HCT116 (cell line): ENCODE data around the gene MCRS1. TPM values are rescaled to one million over a fixed set of nuclear protein-coding genes. Genes with fewer than 3 reads are reported as not detected.

Source experiments
- ATAC-seq: fragments of 200-7000 bp; cut with Tn5 transposase; 2 replicates; pipeline ENCODE4 v1.9.1; 2020; ENCODE audit warnings: mild to moderate bottlenecking, moderate library complexity
- BruUV-seq: library from RNA; stranded (reverse); fragments of 400-500 nt; replicated peaks from 2 replicates; lab custom pipeline; 2021; lab: Mats Ljungman, UMichigan
- CTCF ChIA-PET: fragments of 300-600 bp; sonication (Branson Sonifier 250); formaldehyde crosslinking; loops from one replicate; lab custom pipeline; 2021; ENCODE audit warnings: antibody characterized with exemption; lab: Charles Lee
- POLR2A ChIA-PET: fragments of 300-600, 350-600 bp; sonication (Branson Sonifier 250); formaldehyde crosslinking; loops from one replicate; lab custom pipeline; 2021; ENCODE audit warnings: antibody characterized with exemption; lab: Charles Lee
- RAD21 ChIA-PET, 2 experiments: fragments of 300-600 bp; sonication (Branson Sonifier 250); formaldehyde crosslinking; loops; one replicate each; lab custom pipeline; 2023; ENCODE audit warnings: low total read pairs in 2 of 2; ENCODE audit not compliant: uncharacterized antibody in 2 of 2, unreplicated experiment in 2 of 2, low non-redundant PET in 1 of 2; lab: Charles Lee
- DNase-seq: peaks from one replicate; pipeline ENCODE4 v3.0.0-alpha.2; 2010; ENCODE audit warnings: low read depth, low spot score
- H2AFZ ChIP-seq: fragments of 200-600 bp; shearing (Covaris generic), sonication (generic); 2 replicates; pipeline ENCODE4 v1.6.1; 2017; ENCODE audit warnings: low read depth, mixed run types, mixed read lengths, antibody characterized with exemption, low read length; ENCODE audit not compliant: poor library complexity, severe bottlenecking
- H3K27ac ChIP-seq: 2 replicates; pipeline ENCODE4 v1.5.1; 2012; ENCODE audit warnings: low read depth, low read length
- H3K27me3 ChIP-seq: fragments of 200-600 bp; sonication (generic); 2 replicates; pipeline ENCODE4 v1.6.1; 2016; ENCODE audit warnings: mixed run types, low read length, mixed read lengths; ENCODE audit not compliant: insufficient read depth
- H3K36me3 ChIP-seq, 2 experiments: fragments of 200-500 bp in 1 of 2; fragments of 200-600 bp in 1 of 2; sonication (Bioruptor generic) in 1 of 2; sonication (generic) in 1 of 2; 2 replicates each; pipeline versions ENCODE4 v1.5.1 to v1.6.1; 2014 to 2016; ENCODE audit warnings: low read length in 2 of 2, inconsistent platforms in 1 of 2, mixed read lengths in 1 of 2, mixed run types in 1 of 2; ENCODE audit not compliant: insufficient read depth in 2 of 2, control insufficient read depth in 1 of 2
- H3K4me1 ChIP-seq, 2 experiments: fragments of 200-600 bp in 1 of 2; sonication (generic) in 1 of 2; 2 replicates each; pipeline versions ENCODE4 v1.5.1 to v1.6.1; 2012 to 2017; ENCODE audit warnings: low read length in 2 of 2, inconsistent platforms in 1 of 2, mild to moderate bottlenecking in 1 of 2, mixed read lengths in 1 of 2, mixed run types in 1 of 2, moderate library complexity in 1 of 2; ENCODE audit not compliant: insufficient read depth in 2 of 2, control insufficient read depth in 1 of 2
- H3K4me2 ChIP-seq: fragments of 200-600 bp; sonication (generic); 2 replicates; pipeline ENCODE4 v1.6.1; 2017; ENCODE audit warnings: mixed run types, low read length, mixed read lengths
- H3K4me3 ChIP-seq, 2 experiments: fragments of 200-600 bp in 1 of 2; sonication (generic) in 1 of 2; replicated peaks in 1 of 2; 2 replicates each; pipeline ENCODE4 v1.5.1; 2011 to 2016; ENCODE audit warnings: low read length in 2 of 2, control low read depth in 1 of 2, low read depth in 1 of 2, mild to moderate bottlenecking in 1 of 2, mixed read lengths in 1 of 2, mixed run types in 1 of 2
- H3K79me2 ChIP-seq: fragments of 200-600 bp; sonication (generic); 2 replicates; pipeline ENCODE4 v1.6.1; 2017; ENCODE audit warnings: mild to moderate bottlenecking, mixed run types, low read length, moderate library complexity, mixed read lengths; ENCODE audit not compliant: insufficient read depth
- H3K9ac ChIP-seq: fragments of 200-600 bp; sonication (generic); 2 replicates; pipeline ENCODE4 v1.6.1; 2016; ENCODE audit warnings: low read length, mixed read lengths
- H3K9me2 ChIP-seq: fragments of 200-600 bp; sonication (generic), shearing (Covaris generic); 2 replicates; pipeline ENCODE4 v1.6.1; 2017; ENCODE audit warnings: mixed run types, mild to moderate bottlenecking, moderate library complexity; ENCODE audit not compliant: insufficient read depth
- H3K9me3 ChIP-seq, 2 experiments: fragments of 200-500 bp in 1 of 2; fragments of 200-600 bp in 1 of 2; sonication (Bioruptor generic) in 1 of 2; sonication (generic) in 1 of 2; 2 replicates each; pipeline ENCODE4 v1.6.1; 2014 to 2017; ENCODE audit warnings: low read length in 2 of 2, mixed read lengths in 2 of 2, inconsistent platforms in 1 of 2, low read depth in 1 of 2, mild to moderate bottlenecking in 1 of 2, mixed run types in 1 of 2, moderate library complexity in 1 of 2; ENCODE audit not compliant: control insufficient read depth in 1 of 2, insufficient read depth in 1 of 2
- H4K20me1 ChIP-seq: fragments of 200-600 bp; sonication (generic), shearing (Covaris generic); 2 replicates; pipeline ENCODE4 v1.6.1; 2017; ENCODE audit warnings: mixed run types, mild to moderate bottlenecking, moderate library complexity; ENCODE audit not compliant: insufficient read depth
- ATF3 ChIP-seq: IDR thresholded peaks from 2 replicates; pipeline ENCODE4 v1.6.1; 2012
- CBX3 ChIP-seq: IDR thresholded peaks from 2 replicates; pipeline ENCODE4 v1.6.1; 2012; ENCODE audit warnings: low read depth
- CEBPB ChIP-seq: IDR thresholded peaks from 2 replicates; pipeline ENCODE4 v1.6.1; 2012; ENCODE audit warnings: low read depth
- ELF1 ChIP-seq: IDR thresholded peaks from 2 replicates; pipeline ENCODE4 v1.6.1; 2012; ENCODE audit warnings: low read depth, borderline replicate concordance
- EZH2 ChIP-seq: fragments of 200-600 bp; sonication (generic); IDR thresholded peaks from 2 replicates; pipeline ENCODE4 v1.6.1; 2017; ENCODE audit warnings: antibody characterized with exemption, mixed run types
- EZH2phosphoT487 ChIP-seq: fragments of 200-600 bp; IDR thresholded peaks from 2 replicates; pipeline ENCODE4 v1.6.1; 2018; ENCODE audit warnings: antibody characterized with exemption, borderline replicate concordance
- FOSL1 ChIP-seq: IDR thresholded peaks from 2 replicates; pipeline ENCODE4 v1.6.1; 2012; ENCODE audit warnings: low read depth
- JUND ChIP-seq: IDR thresholded peaks from 2 replicates; pipeline ENCODE4 v1.6.1; 2012
- POLR2AphosphoS5 ChIP-seq: IDR thresholded peaks from 2 replicates; pipeline ENCODE4 v1.6.1; 2011; ENCODE audit warnings: mild to moderate bottlenecking, low read depth, low read length, moderate library complexity
- REST ChIP-seq: IDR thresholded peaks from 2 replicates; pipeline ENCODE4 v1.6.1; 2012; ENCODE audit warnings: low read depth
- SIN3A ChIP-seq: IDR thresholded peaks from 2 replicates; pipeline ENCODE4 v1.6.1; 2012; ENCODE audit warnings: low read depth
- SP1 ChIP-seq: IDR thresholded peaks from 2 replicates; pipeline ENCODE4 v1.6.1; 2012; ENCODE audit warnings: low read depth
- SRF ChIP-seq: IDR thresholded peaks from 2 replicates; pipeline ENCODE4 v1.6.1; 2012; ENCODE audit warnings: low read depth
- TCF7L2 ChIP-seq: IDR thresholded peaks from 2 replicates; pipeline ENCODE4 v1.7.0; 2011; ENCODE audit warnings: borderline replicate concordance, inconsistent platforms; ENCODE audit not compliant: insufficient read depth, insufficient read length; ENCODE audit errors: extremely low read depth
- YY1 ChIP-seq: IDR thresholded peaks from 2 replicates; pipeline ENCODE4 v1.6.1; 2011; ENCODE audit warnings: low read length, low read depth, moderate library complexity, mild to moderate bottlenecking; ENCODE audit not compliant: insufficient replicate concordance; ENCODE audit errors: extremely low read depth
- ZBTB33 ChIP-seq: IDR thresholded peaks from 2 replicates; pipeline ENCODE4 v1.6.1; 2011; ENCODE audit warnings: mild to moderate bottlenecking, low read length, moderate library complexity; ENCODE audit not compliant: insufficient replicate concordance; ENCODE audit errors: extremely low read depth
- ZFX ChIP-seq: fragments of 450-650 bp; IDR thresholded peaks from 2 replicates; pipeline ENCODE4 v1.6.1; 2017
- intact Hi-C: fragments of 100-400 bp; cut with micrococcal nuclease; formaldehyde crosslinking; loops from 2 replicates; pipeline ENCODE4 v1.10.0; 2022
- total RNA-seq: library from RNA; stranded (reverse); gene quantifications from one replicate; pipeline ENCODE4 v1.2.1, GENCODE V29; 2021; ENCODE audit not compliant: unreplicated experiment
- TF ChIP-seq, protein P1 (sequence below): IDR thresholded peaks from 2 replicates; pipeline ENCODE4 v1.6.1; 2012

The MCRS1 gene
- total RNA-seq, 1 experiment from 2014 or later: 91.9 TPM

DNA sequence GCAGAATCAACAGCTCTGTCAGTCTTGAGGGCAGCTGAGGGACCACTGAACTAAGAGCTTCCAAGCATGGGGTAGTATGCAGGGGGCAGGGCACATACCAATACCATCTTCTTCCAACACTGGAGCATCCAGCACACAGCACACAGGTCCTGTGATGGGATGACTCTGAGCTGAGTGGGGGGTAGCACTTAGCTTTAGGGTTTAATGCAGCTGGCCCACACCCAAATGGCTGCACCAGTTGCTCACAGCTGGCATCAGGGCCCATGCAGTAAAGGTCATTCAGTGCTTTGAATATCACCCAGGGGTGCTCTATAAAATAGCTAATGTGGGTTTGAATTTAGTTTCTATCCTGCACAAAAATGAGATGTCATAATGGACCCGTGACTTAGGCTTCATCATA lies 35.8 kb upstream of the MCRS1 start:
- DNase-seq: no peak
- Histone ChIP-seq H3K4me2 (no peak overlapping the region), H3K79me2 (no peaks in the 10 kb centered on the region), H3K27ac (no peak overlapping the region), H3K9ac (no peak overlapping the region), H2AFZ (no peak overlapping the region), H4K20me1 (no peaks in the 10 kb centered on the region; the same call in 1 of the 2 replicates), H3K9me3 (no peaks in the 10 kb centered on the region), H3K4me3 (no peak overlapping the region), H3K9me2 (no peaks in the 10 kb centered on the region), H3K27me3 (no peaks in the 10 kb centered on the region), H3K4me1 (no peaks in the 10 kb centered on the region), H3K36me3 (no peaks in the 10 kb centered on the region)
- intact Hi-C loops: no loop called here
- no peak for TF ChIP-seq YY1
- TF ChIP-seq ELF1: no peak
- TF ChIP-seq REST: no peak
- no peak for TF ChIP-seq EZH2phosphoT487
- no peak for TF ChIP-seq TCF7L2
- no peak for TF ChIP-seq SIN3A
- TF ChIP-seq EZH2: no peak
- no peak for TF ChIP-seq SP1
- TF ChIP-seq JUND: no peak
- no peak for TF ChIP-seq ZBTB33
- no peak for TF ChIP-seq ZFX
- TF ChIP-seq FOSL1: no peak
- no peak for TF ChIP-seq CEBPB
- TF ChIP-seq ATF3: no peak
- no peak for TF ChIP-seq CBX3
- no peak for TF ChIP-seq SRF
- TF ChIP-seq, protein P1, sequence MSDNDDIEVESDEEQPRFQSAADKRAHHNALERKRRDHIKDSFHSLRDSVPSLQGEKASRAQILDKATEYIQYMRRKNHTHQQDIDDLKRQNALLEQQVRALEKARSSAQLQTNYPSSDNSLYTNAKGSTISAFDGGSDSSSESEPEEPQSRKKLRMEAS: no peak
- TF ChIP-seq POLR2AphosphoS5: no peak
- ATAC-seq: no peak
- BruUV-seq: no TSS peak
- ChIA-PET POLR2A (interaction anchor here (0.6 kb wide), 1 partner anchor 313 kb away, joined by 3 read pairs; no protein-coding TSS in a partner anchor), CTCF (interaction anchor here (0.9 to 1.3 kb wide), 2 partner anchors 23 to 256 kb away, joined by 3 read pairs; no protein-coding TSS in a partner anchor), RAD21 (no interaction called here)
